ENCODE data around the gene CPSF7. TPM values are rescaled to one million over a fixed set of nuclear protein-coding genes. Genes with fewer than 3 reads are reported as not detected.

Gene CPSF7
- total RNA-seq, 1 experiment from 2014 or later: 123 TPM

DNA sequence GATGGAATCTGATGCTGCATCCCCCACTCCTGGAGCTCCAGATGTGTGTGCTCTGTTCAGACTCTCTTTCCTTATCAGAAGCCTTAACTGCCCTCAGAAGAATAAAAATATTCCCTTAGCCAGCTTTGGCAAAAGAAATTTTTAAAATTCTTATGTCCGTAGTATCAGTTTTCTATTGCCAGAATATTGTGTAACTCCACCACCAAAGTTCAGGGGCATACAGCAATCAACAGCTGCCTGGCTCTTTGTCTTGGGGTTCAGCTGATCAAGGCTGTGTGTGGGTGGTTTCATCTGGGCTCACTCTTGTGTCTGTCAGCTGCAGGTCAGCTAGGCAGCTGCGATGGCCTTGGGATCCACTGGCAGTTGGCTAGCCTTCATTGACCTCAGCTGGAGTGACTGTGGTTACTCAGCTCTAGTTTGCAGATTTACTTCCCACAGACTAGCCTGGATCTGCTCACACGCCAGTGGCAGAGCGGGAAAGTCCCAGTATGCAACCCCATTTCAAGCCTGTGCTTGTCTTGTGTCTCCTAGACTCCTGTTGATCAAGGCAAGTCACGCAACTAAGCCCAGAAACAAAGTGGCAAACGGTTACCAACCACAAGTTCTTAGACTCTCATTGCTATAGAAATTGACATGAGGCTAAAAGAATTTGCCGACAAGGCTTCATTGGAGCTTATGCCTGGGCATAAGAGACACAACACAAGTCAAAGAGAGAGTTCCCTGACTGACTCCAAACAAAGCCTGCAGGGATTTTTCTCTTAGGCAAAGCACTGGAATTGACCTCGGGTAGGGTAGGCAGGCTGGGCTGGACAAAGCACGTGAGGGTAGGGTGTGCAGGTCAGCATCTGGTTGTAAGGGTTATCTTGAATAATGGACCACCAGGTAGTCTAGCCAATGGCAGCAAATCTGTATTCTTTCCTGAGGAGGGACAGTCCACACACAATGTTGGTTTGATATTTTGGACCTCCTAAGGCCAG is 60.1 kb downstream of the CPSF7 start:
- no peaks in the 10 kb centered on the region for H3K27me3 Mint-ChIP-seq (ENCODE audit: insufficient read depth, unreplicated experiment)
- peaks cover 6% of the 10 kb centered on the region for H3K9me3 ChIP-seq
- intact Hi-C loops (cut with micrococcal nuclease; ENCODE audit: unreplicated experiment): no loop called here
- no peak overlapping the region for H3K4me3 ChIP-seq (ENCODE audit: low read depth, low read length)
- no peaks in the 10 kb centered on the region for H3K27me3 ChIP-seq (replicated peaks; ENCODE audit: control insufficient read depth, insufficient read depth, low read length)
- H3K36me3 ChIP-seq (ENCODE audit: control insufficient read depth, insufficient read depth, low read length): peaks cover 3% of the 10 kb centered on the region; the same call in 1 of the 2 replicates
- no peaks in the 10 kb centered on the region for H3K9me3 Mint-ChIP-seq (ENCODE audit: unreplicated experiment)
- CTCF ChIA-PET: interaction anchor here (1.0 to 1.1 kb wide), 3 partner anchors 16 to 34 kb away, joined by 3 to 5 read pairs (median 3); no protein-coding TSS in a partner anchor
- no peaks in the 10 kb centered on the region for H3K4me1 ChIP-seq
- H3K36me3 Mint-ChIP-seq (ENCODE audit: insufficient read depth, unreplicated experiment): peaks cover 80% of the 10 kb centered on the region
- BruUV-seq (replicated peaks): no TSS peak
- DNase-seq: no peak
- H3K27ac Mint-ChIP-seq (ENCODE audit: unreplicated experiment): no peak overlapping the region
- POLR2A ChIA-PET: no interaction called here
- TF ChIP-seq, protein P1, sequence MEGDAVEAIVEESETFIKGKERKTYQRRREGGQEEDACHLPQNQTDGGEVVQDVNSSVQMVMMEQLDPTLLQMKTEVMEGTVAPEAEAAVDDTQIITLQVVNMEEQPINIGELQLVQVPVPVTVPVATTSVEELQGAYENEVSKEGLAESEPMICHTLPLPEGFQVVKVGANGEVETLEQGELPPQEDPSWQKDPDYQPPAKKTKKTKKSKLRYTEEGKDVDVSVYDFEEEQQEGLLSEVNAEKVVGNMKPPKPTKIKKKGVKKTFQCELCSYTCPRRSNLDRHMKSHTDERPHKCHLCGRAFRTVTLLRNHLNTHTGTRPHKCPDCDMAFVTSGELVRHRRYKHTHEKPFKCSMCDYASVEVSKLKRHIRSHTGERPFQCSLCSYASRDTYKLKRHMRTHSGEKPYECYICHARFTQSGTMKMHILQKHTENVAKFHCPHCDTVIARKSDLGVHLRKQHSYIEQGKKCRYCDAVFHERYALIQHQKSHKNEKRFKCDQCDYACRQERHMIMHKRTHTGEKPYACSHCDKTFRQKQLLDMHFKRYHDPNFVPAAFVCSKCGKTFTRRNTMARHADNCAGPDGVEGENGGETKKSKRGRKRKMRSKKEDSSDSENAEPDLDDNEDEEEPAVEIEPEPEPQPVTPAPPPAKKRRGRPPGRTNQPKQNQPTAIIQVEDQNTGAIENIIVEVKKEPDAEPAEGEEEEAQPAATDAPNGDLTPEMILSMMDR (IDR thresholded peaks at IDR 0.05; ENCODE audit: insufficient read depth in 1 of 2, low read depth in 1 of 2, low read length in 1 of 2, severe bottlenecking in 1 of 2, unreplicated experiment in 1 of 2): no peak
- no peaks in the 10 kb centered on the region for H3K4me1 Mint-ChIP-seq (ENCODE audit: low read depth, unreplicated experiment)
- no peak overlapping the region for H3K4me3 Mint-ChIP-seq (ENCODE audit: unreplicated experiment)

DNA sequence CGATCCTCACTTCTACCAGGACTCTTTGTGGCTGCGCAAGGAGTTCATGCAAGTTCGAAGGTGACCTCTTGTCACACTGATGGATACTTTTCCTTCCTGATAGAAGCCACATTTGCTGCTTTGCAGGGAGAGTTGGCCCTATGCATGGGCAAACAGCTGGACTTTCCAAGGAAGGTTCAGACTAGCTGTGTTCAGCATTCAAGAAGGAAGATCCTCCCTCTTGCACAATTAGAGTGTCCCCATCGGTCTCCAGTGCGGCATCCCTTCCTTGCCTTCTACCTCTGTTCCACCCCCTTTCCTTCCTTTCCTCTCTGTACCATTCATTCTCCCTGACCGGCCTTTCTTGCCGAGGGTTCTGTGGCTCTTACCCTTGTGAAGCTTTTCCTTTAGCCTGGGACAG is 61.1 kb downstream of the CPSF7 start:
- TF ChIP-seq, protein P1 (IDR thresholded peaks at IDR 0.05; ENCODE audit: insufficient read depth in 1 of 2, low read depth in 1 of 2, low read length in 1 of 2, severe bottlenecking in 1 of 2, unreplicated experiment in 1 of 2): no peak
- peaks cover 6% of the 10 kb centered on the region for H3K9me3 ChIP-seq
- Mint-ChIP-seq H3K27me3 (ENCODE audit: insufficient read depth, unreplicated experiment) (no peaks in the 10 kb centered on the region), H3K27ac (ENCODE audit: unreplicated experiment) (no peak overlapping the region), H3K9me3 (ENCODE audit: unreplicated experiment) (no peaks in the 10 kb centered on the region), H3K4me3 (ENCODE audit: unreplicated experiment) (no peak overlapping the region), H3K4me1 (ENCODE audit: low read depth, unreplicated experiment) (no peaks in the 10 kb centered on the region), H3K36me3 (ENCODE audit: insufficient read depth, unreplicated experiment) (peaks cover 87% of the 10 kb centered on the region)
- peaks cover 3% of the 10 kb centered on the region; the same call in 1 of the 2 replicates for H3K36me3 ChIP-seq (ENCODE audit: control insufficient read depth, insufficient read depth, low read length)
- intact Hi-C loops (cut with micrococcal nuclease; ENCODE audit: unreplicated experiment): no loop called here
- no TSS peak for BruUV-seq (replicated peaks)
- POLR2A ChIA-PET: no interaction called here
- DNase-seq: no peak
- no peaks in the 10 kb centered on the region for H3K27me3 ChIP-seq (replicated peaks; ENCODE audit: control insufficient read depth, insufficient read depth, low read length)
- CTCF ChIA-PET: interaction anchor here (1.1 kb wide), 2 partner anchors 17 to 33 kb away, joined by 3 to 5 read pairs; no protein-coding TSS in a partner anchor
- H3K4me1 ChIP-seq: no peaks in the 10 kb centered on the region
- H3K4me3 ChIP-seq (ENCODE audit: low read depth, low read length): no peak overlapping the region

DNA sequence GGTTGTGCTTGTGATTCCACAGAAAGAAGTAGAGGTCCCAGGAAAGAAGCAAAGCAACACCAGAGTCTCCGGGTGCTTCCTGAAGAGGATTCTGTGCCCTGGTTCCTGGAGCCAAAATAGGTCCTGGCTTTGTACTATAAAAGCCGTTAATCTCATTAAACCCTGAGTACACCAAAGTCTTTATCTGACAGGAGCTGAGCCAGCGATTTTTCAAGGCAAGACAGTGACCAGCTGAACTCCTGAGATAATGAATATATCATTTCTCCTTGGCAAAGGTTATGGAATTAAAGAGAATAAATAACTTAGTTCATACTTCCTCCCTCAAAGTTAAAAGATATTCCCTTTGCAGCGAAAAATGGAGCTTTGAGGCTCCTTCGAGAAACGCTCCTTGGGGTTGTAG is 62.4 kb downstream of the CPSF7 start:
- Histone ChIP-seq H3K4me1 (no peaks in the 10 kb centered on the region), H3K27me3 (replicated peaks; ENCODE audit: control insufficient read depth, insufficient read depth, low read length) (no peaks in the 10 kb centered on the region), H3K36me3 (ENCODE audit: control insufficient read depth, insufficient read depth, low read length) (peaks cover 3% of the 10 kb centered on the region; the same call in 1 of the 2 replicates), H3K4me3 (ENCODE audit: low read depth, low read length) (no peak overlapping the region), H3K9me3 (no peaks in the 10 kb centered on the region)
- Mint-ChIP-seq H3K27ac (ENCODE audit: unreplicated experiment) (no peak overlapping the region), H3K4me1 (ENCODE audit: low read depth, unreplicated experiment) (no peaks in the 10 kb centered on the region), H3K36me3 (ENCODE audit: insufficient read depth, unreplicated experiment) (peaks cover 92% of the 10 kb centered on the region), H3K27me3 (ENCODE audit: insufficient read depth, unreplicated experiment) (no peaks in the 10 kb centered on the region), H3K4me3 (ENCODE audit: unreplicated experiment) (no peak overlapping the region), H3K9me3 (ENCODE audit: unreplicated experiment) (no peaks in the 10 kb centered on the region)
- intact Hi-C loops (cut with micrococcal nuclease; ENCODE audit: unreplicated experiment): no loop called here
- TF ChIP-seq, protein P1 (IDR thresholded peaks at IDR 0.05; ENCODE audit: insufficient read depth in 1 of 2, low read depth in 1 of 2, low read length in 1 of 2, severe bottlenecking in 1 of 2, unreplicated experiment in 1 of 2): no peak
- ChIA-PET CTCF (no interaction called here), POLR2A (interaction anchor here (0.6 kb wide), 1 partner anchor 31 kb away, joined by 8 read pairs; no protein-coding TSS in a partner anchor)
- BruUV-seq (replicated peaks): no TSS peak
- DNase-seq: no peak

Measured in Caco-2 (cell line).